Trophoblast cell (in vitro differentiated cells and primary cell): Measurements from ENCODE around the gene IL16.
A peak's percentile ranks its signal among the peaks of the same experiment; 100 is the strongest.

Source experiments
- DNase-seq, 2 donors: peaks; one replicate each; pipeline ENCODE4 v3.0.0-alpha.2; 2016
- H2AFZ ChIP-seq: 2 replicates; pipeline ENCODE4 v1.6.1; 2013; ENCODE audit warnings: low read length, moderate library complexity, mild to moderate bottlenecking; ENCODE audit not compliant: insufficient read depth, poor library complexity
- H2AK5ac ChIP-seq: 2 replicates; pipeline ENCODE4 v1.6.1; 2013; ENCODE audit warnings: mild to moderate bottlenecking, low read length
- H2BK120ac ChIP-seq: 2 replicates; pipeline ENCODE4 v1.6.1; 2013; ENCODE audit warnings: low read length, mild to moderate bottlenecking, moderate library complexity; ENCODE audit not compliant: insufficient read depth, poor library complexity
- H2BK12ac ChIP-seq: 2 replicates; pipeline ENCODE4 v1.6.1; 2013; ENCODE audit warnings: mild to moderate bottlenecking, low read length, moderate library complexity
- H2BK5ac ChIP-seq: 2 replicates; pipeline ENCODE4 v1.6.1; 2013; ENCODE audit warnings: low read length, low read depth, moderate library complexity, mild to moderate bottlenecking; ENCODE audit not compliant: poor library complexity
- H3K14ac ChIP-seq: 2 replicates; pipeline ENCODE4 v1.6.1; 2013; ENCODE audit warnings: mild to moderate bottlenecking, low read length
- H3K18ac ChIP-seq: 2 replicates; pipeline ENCODE4 v1.6.1; 2013; ENCODE audit warnings: mild to moderate bottlenecking, low read length
- H3K23ac ChIP-seq: 2 replicates; pipeline ENCODE4 v1.6.1; 2013; ENCODE audit warnings: low read length
- H3K27ac ChIP-seq: 2 replicates; pipeline ENCODE4 v1.5.1; 2013; ENCODE audit warnings: low read depth, mild to moderate bottlenecking, inconsistent platforms, low read length, moderate library complexity
- H3K27me3 ChIP-seq: 2 replicates; pipeline ENCODE4 v1.6.1; 2013; ENCODE audit warnings: inconsistent platforms, mild to moderate bottlenecking, low read length, moderate library complexity; ENCODE audit not compliant: insufficient read depth
- H3K36me3 ChIP-seq, 2 experiments: 1 replicate in 1 of 2; 2 replicates in 1 of 2; pipeline ENCODE4 v1.6.1; 2013; ENCODE audit warnings: low read length in 2 of 2, mild to moderate bottlenecking in 2 of 2, moderate library complexity in 1 of 2; ENCODE audit not compliant: insufficient read depth in 2 of 2, control insufficient read depth in 1 of 2
- H3K4ac ChIP-seq: 2 replicates; pipeline ENCODE4 v1.6.1; 2013; ENCODE audit warnings: low read depth, mild to moderate bottlenecking, low read length, moderate library complexity
- H3K4me1 ChIP-seq, 2 experiments: 1 replicate in 1 of 2; 2 replicates in 1 of 2; pipeline ENCODE4 v1.6.1; 2013; ENCODE audit warnings: low read length in 2 of 2, mild to moderate bottlenecking in 2 of 2, moderate library complexity in 1 of 2; ENCODE audit not compliant: insufficient read depth in 2 of 2, control insufficient read depth in 1 of 2
- H3K4me2 ChIP-seq: 2 replicates; pipeline ENCODE4 v1.6.1; 2013; ENCODE audit warnings: inconsistent platforms, mild to moderate bottlenecking, low read length, moderate library complexity
- H3K4me3 ChIP-seq: 2 replicates; pipeline ENCODE4 v1.5.1; 2013; ENCODE audit warnings: mild to moderate bottlenecking, low read depth, low read length, inconsistent platforms
- H3K79me1 ChIP-seq: one replicate; pipeline ENCODE4 v1.6.1; 2013; ENCODE audit warnings: low read length
- H3K79me2 ChIP-seq: 2 replicates; pipeline ENCODE4 v1.6.1; 2013; ENCODE audit warnings: low read length, mild to moderate bottlenecking; ENCODE audit not compliant: control insufficient read depth, insufficient read depth, poor library complexity
- H3K9ac ChIP-seq: 2 replicates; pipeline ENCODE4 v1.6.1; 2013; ENCODE audit warnings: mild to moderate bottlenecking, low read length
- H3K9me3 ChIP-seq: 2 replicates; pipeline ENCODE4 v1.6.1; 2013; ENCODE audit warnings: low read depth, mild to moderate bottlenecking, control low read depth, inconsistent platforms, low read length; ENCODE audit not compliant: insufficient read depth
- H4K12ac ChIP-seq: 2 replicates; pipeline ENCODE4 v1.6.1; 2013; ENCODE audit warnings: low read depth, mild to moderate bottlenecking, low read length, moderate library complexity
- H4K8ac ChIP-seq: 2 replicates; pipeline ENCODE4 v1.6.1; 2013; ENCODE audit warnings: low read depth, mild to moderate bottlenecking, low read length, moderate library complexity
- H4K91ac ChIP-seq: one replicate; pipeline ENCODE4 v1.6.1; 2013; ENCODE audit warnings: low read depth, mild to moderate bottlenecking, low read length, moderate library complexity
- WGBS: extraction: QIAGEN DNeasy Blood & Tissue Kit; methylation state at CpG from one replicate; pipeline ENCODE4 v1.1.7; 2013; ENCODE audit warnings: missing lambda C conversion rate; ENCODE audit not compliant: insufficient read length, insufficient coverage; ENCODE audit errors: extremely low coverage; 5-methylcytosine and 5-hydroxymethylcytosine counted together

IL16 gene

GRCh38 chr15:81273200-81273599, 76.5 kb downstream of the IL16 start:
- no peak overlapping the region for H3K4ac ChIP-seq
- no peak overlapping the region for H2AFZ ChIP-seq

GRCh38 chr15:81273855-81274254, 77.2 kb downstream of the IL16 start:
- Histone ChIP-seq H2BK12ac (no peak overlapping the region), H3K4me1 (no peaks in the 10 kb centered on the region), H3K9ac (no peak overlapping the region), H3K4me2 (no peak overlapping the region), H3K4ac (no peak overlapping the region), H3K18ac (no peak overlapping the region), H3K36me3 (no peaks in the 10 kb centered on the region), H3K4me3 (no peak overlapping the region), H3K79me2 (no peaks in the 10 kb centered on the region), H3K9me3 (peaks cover 4% of the 10 kb centered on the region), H3K23ac (no peak overlapping the region), H3K14ac (no peak overlapping the region), H3K27me3 (no peaks in the 10 kb centered on the region), H4K8ac (no peak overlapping the region), H4K91ac (no peak overlapping the region), H2AK5ac (no peak overlapping the region), H3K27ac (no peak overlapping the region), H4K12ac (no peak overlapping the region), H2BK5ac (no peak overlapping the region), H2BK120ac (no peak overlapping the region), H2AFZ (no peak overlapping the region), H3K79me1 (no peaks in the 10 kb centered on the region)
- WGBS = no CpG with 5 or more reads among the region's 2 CpGs
- DNase-seq = no peak

More at GRCh38 chr15:81273200-81273599, 76.5 kb downstream of the IL16 start:
- H3K79me1 ChIP-seq = no peaks in the 10 kb centered on the region
- WGBS = no CpG with 5 or more reads among the region's 5 CpGs
- no peaks in the 10 kb centered on the region for H3K79me2 ChIP-seq
- H2BK5ac ChIP-seq = no peak overlapping the region
- H3K23ac ChIP-seq = no peak overlapping the region
- no peak overlapping the region for H3K27ac ChIP-seq
- H3K36me3 ChIP-seq = no peaks in the 10 kb centered on the region
- H3K14ac ChIP-seq = no peak overlapping the region
- H3K9ac ChIP-seq = no peak overlapping the region
- no peak overlapping the region for H3K4me3 ChIP-seq
- H3K9me3 ChIP-seq = peaks cover 1% of the 10 kb centered on the region
- H4K91ac ChIP-seq = no peak overlapping the region
- no peak overlapping the region for H4K12ac ChIP-seq
- DNase-seq = no peak
- H3K27me3 ChIP-seq = no peaks in the 10 kb centered on the region
- no peak overlapping the region for H2AK5ac ChIP-seq
- H2BK120ac ChIP-seq = no peak overlapping the region
- H3K18ac ChIP-seq = no peak overlapping the region
- no peak overlapping the region for H4K8ac ChIP-seq
- no peak overlapping the region for H2BK12ac ChIP-seq
- no peak overlapping the region for H3K4me2 ChIP-seq
- no peaks in the 10 kb centered on the region for H3K4me1 ChIP-seq

DNA sequence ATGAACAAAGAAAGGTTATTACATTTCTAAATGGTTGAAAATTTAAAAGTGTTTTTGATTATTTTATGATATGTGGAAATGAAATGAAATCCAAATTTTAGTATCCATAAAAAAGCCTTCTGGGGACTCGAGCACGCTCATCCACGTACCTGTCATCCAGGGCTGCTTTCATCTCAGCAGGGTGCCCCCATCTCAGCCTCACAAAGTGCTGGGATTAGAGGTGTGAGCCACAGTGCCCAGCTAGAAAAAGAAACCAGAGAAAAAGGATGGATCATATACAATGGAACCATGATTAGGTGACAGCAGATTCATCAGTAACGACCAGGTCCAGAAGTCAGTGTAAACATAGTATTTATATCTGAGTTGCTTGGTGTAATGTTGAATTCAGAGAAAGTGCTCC, 77.6 kb downstream of the IL16 start:
- Histone ChIP-seq H3K9me3 (peaks cover 4% of the 10 kb centered on the region), H4K91ac (no peak overlapping the region), H2AK5ac (no peak overlapping the region), H3K14ac (no peak overlapping the region), H3K79me1 (no peaks in the 10 kb centered on the region), H3K36me3 (no peaks in the 10 kb centered on the region), H3K4me2 (no peak overlapping the region), H3K4ac (no peak overlapping the region), H2BK5ac (no peak overlapping the region), H3K9ac (no peak overlapping the region), H3K27me3 (no peaks in the 10 kb centered on the region), H2AFZ (no peak overlapping the region), H4K8ac (no peak overlapping the region), H3K18ac (no peak overlapping the region), H3K4me1 (no peaks in the 10 kb centered on the region), H3K27ac (no peak overlapping the region), H3K23ac (no peak overlapping the region), H3K79me2 (no peaks in the 10 kb centered on the region), H3K4me3 (no peak overlapping the region), H2BK120ac (no peak overlapping the region), H2BK12ac (no peak overlapping the region), H4K12ac (no peak overlapping the region)
- WGBS = no CpG with 5 or more reads among the region's 4 CpGs
- no peak for DNase-seq

GRCh38 chr15:81274931-81275707, 78.4 kb downstream of the IL16 start:
- no CpG with 5 or more reads among the region's 11 CpGs for WGBS

More at GRCh38 chr15:81274931-81275707, 78.4 kb downstream of the IL16 start:
- Histone ChIP-seq H4K8ac (no peak overlapping the region), H4K12ac (no peak overlapping the region), H2AFZ (peak overlapping the region; percentile 71), H3K27ac (no peak overlapping the region), H3K4me2 (no peak overlapping the region), H2AK5ac (no peak overlapping the region), H2BK120ac (no peak overlapping the region), H3K23ac (no peak overlapping the region), H3K79me2 (no peaks in the 10 kb centered on the region), H3K9me3 (peaks cover 4% of the 10 kb centered on the region), H3K18ac (no peak overlapping the region), H3K4me3 (no peak overlapping the region), H4K91ac (no peak overlapping the region), H3K14ac (no peak overlapping the region), H3K4me1 (no peaks in the 10 kb centered on the region), H3K27me3 (no peaks in the 10 kb centered on the region), H2BK12ac (no peak overlapping the region), H3K4ac (no peak overlapping the region), H3K9ac (no peak overlapping the region), H3K79me1 (no peaks in the 10 kb centered on the region), H3K36me3 (no peaks in the 10 kb centered on the region), H2BK5ac (no peak overlapping the region)
- DNase-seq = peak; percentile 34 to 81
